OCI-LY3 (cell line): ENCODE data around the gene COX8C.

Experiments used
- H2AFZ ChIP-seq: fragments of 200-600, 300-600 bp; shearing (Covaris generic); 2 replicates; pipeline ENCODE4 v1.6.0; 2014; ENCODE audit warnings: antibody characterized with exemption, low read depth, low read length
- H3K27ac ChIP-seq: fragments of 200-600, 300-600 bp; sonication (generic); 2 replicates; pipeline ENCODE4 v1.5.1; 2014; ENCODE audit warnings: mild to moderate bottlenecking, low read length, moderate library complexity, mixed read lengths
- H3K27me3 ChIP-seq: fragments of 200-600, 300-600 bp; sonication (generic); 2 replicates; pipeline ENCODE4 v1.6.1; 2014; ENCODE audit warnings: low read depth, low read length, mixed read lengths
- H3K36me3 ChIP-seq: fragments of 200-600, 300-600 bp; sonication (generic); replicated peaks from 2 replicates; pipeline ENCODE3; 2014; ENCODE audit warnings: low read depth, low read length, mixed read lengths
- H3K4me1 ChIP-seq: fragments of 300-600, 200-600 bp; sonication (generic); 2 replicates; pipeline ENCODE4 v1.6.1; 2014; ENCODE audit warnings: low read length, mixed read lengths
- H3K4me2 ChIP-seq: fragments of 200-600, 300-600 bp; sonication (generic); 2 replicates; pipeline ENCODE4 v1.6.1; 2014; ENCODE audit warnings: low read length, mixed read lengths
- H3K4me3 ChIP-seq: fragments of 300-600, 200-600 bp; sonication (generic); 2 replicates; pipeline ENCODE4 v1.5.1; 2014; ENCODE audit warnings: antibody characterized with exemption, mild to moderate bottlenecking, low read length, moderate library complexity
- H3K79me2 ChIP-seq: fragments of 300-600, 200-600 bp; shearing (Covaris generic); 2 replicates; pipeline ENCODE4 v1.6.1; 2014; ENCODE audit warnings: mild to moderate bottlenecking, low read length, mixed read lengths
- H3K9ac ChIP-seq: fragments of 300-600, 200-600 bp; shearing (Covaris generic); 2 replicates; pipeline ENCODE4 v1.6.0; 2014; ENCODE audit warnings: mild to moderate bottlenecking, low read length, moderate library complexity
- H3K9me3 ChIP-seq: fragments of 200-600, 300-600 bp; shearing (Covaris generic); 2 replicates; pipeline ENCODE4 v1.6.1; 2014; ENCODE audit warnings: low read length, mixed read lengths; ENCODE audit not compliant: insufficient read depth
- H4K20me1 ChIP-seq: fragments of 200-600, 300-600 bp; sonication (generic); 2 replicates; pipeline ENCODE4 v1.6.1; 2016; ENCODE audit warnings: low read length, mixed read lengths; ENCODE audit not compliant: insufficient read depth
- EZH2phosphoT487 ChIP-seq: fragments of 200-600 bp; shearing (Covaris generic); IDR thresholded peaks from 2 replicates; pipeline ENCODE4 v1.6.1; 2018; ENCODE audit warnings: antibody characterized with exemption, mixed run types, low read depth
- TF ChIP-seq, protein P1 (sequence below): fragments of 200-600, 300-600 bp; sonication (generic); IDR thresholded peaks from 2 replicates; pipeline ENCODE4 v1.5.1; 2014; ENCODE audit warnings: antibody characterized with exemption, low read length, low read depth

The COX8C gene

DNA sequence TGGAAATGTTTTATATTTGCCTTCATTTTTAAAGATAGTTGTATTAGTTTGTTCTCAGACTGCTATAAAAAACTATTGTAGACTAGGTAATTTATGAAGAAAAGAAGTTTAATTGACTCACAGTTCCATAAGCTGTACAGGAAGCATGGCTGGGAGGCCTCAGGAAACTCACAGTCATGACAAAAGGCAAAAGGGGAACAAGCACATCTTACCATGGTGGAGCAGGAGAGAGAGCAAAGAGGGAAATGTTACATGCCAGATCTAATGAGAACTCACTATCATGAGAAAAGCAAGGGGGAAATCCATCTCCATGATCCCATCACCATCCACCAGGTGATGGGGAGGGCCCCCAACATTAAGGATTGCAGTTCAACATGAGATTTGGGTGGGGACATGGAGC, 48.2 kb downstream of the COX8C start:
- Histone ChIP-seq H3K9ac (no peak overlapping the region), H3K27ac (no peak overlapping the region), H4K20me1 (no peaks in the 10 kb centered on the region), H2AFZ (no peak overlapping the region), H3K79me2 (no peaks in the 10 kb centered on the region), H3K4me1 (no peaks in the 10 kb centered on the region; the same call in 1 of the 2 replicates), H3K36me3 (no peaks in the 10 kb centered on the region), H3K9me3 (0 out of 2 replicates have a peak, but pooled peaks cover 8% of the 10 kb centered on the region), H3K4me2 (no peak overlapping the region), H3K27me3 (no peaks in the 10 kb centered on the region), H3K4me3 (no peak overlapping the region)
- TF ChIP-seq, protein P1, sequence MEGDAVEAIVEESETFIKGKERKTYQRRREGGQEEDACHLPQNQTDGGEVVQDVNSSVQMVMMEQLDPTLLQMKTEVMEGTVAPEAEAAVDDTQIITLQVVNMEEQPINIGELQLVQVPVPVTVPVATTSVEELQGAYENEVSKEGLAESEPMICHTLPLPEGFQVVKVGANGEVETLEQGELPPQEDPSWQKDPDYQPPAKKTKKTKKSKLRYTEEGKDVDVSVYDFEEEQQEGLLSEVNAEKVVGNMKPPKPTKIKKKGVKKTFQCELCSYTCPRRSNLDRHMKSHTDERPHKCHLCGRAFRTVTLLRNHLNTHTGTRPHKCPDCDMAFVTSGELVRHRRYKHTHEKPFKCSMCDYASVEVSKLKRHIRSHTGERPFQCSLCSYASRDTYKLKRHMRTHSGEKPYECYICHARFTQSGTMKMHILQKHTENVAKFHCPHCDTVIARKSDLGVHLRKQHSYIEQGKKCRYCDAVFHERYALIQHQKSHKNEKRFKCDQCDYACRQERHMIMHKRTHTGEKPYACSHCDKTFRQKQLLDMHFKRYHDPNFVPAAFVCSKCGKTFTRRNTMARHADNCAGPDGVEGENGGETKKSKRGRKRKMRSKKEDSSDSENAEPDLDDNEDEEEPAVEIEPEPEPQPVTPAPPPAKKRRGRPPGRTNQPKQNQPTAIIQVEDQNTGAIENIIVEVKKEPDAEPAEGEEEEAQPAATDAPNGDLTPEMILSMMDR, result no peak
- no peak for TF ChIP-seq EZH2phosphoT487

DNA sequence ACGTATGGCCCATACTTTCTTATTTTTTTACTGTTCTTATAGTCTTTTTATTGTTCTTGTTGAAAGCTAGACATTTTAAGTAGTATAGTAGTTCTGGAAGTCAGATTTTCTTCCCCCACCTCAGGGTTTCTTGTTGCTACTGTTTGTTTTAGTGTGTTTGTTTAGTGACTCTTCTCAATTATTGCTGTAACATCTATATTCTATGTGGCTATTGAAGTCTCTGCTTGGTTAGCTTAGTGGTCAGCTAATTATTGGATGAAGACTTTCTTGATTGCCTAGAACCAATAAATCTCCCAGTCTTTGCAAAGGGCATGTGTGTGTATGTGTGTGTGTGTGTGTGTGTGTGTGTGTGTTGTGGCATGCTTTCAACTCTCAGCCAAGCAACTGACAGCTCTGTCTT, 49.5 kb downstream of the COX8C start:
- H3K4me2 ChIP-seq, result no peak overlapping the region
- no peaks in the 10 kb centered on the region for H3K36me3 ChIP-seq
- no peaks in the 10 kb centered on the region; the same call in 1 of the 2 replicates for H3K4me1 ChIP-seq

More for the DNA sequence above, 49.5 kb downstream of the COX8C start:
- Histone ChIP-seq H3K79me2 (no peaks in the 10 kb centered on the region), H2AFZ (no peak overlapping the region), H4K20me1 (no peaks in the 10 kb centered on the region), H3K27me3 (no peaks in the 10 kb centered on the region), H3K4me3 (no peak overlapping the region), H3K9me3 (0 out of 2 replicates have a peak, but pooled peaks cover 8% of the 10 kb centered on the region), H3K27ac (no peak overlapping the region), H3K9ac (no peak overlapping the region)
- TF ChIP-seq, protein P1, result no peak
- no peak for TF ChIP-seq EZH2phosphoT487
